Limb (tissue), 2 donors: ENCODE measurements around the gene GRIK4.

ENCODE experiments used
- DNase-seq, 2 donors: peaks; one replicate each; pipeline ENCODE4 v3.0.0-alpha.2; 2016; ENCODE audit errors: extremely low spot score in 2 of 2

GRIK4 gene

GRCh38 chr11:120703358-120704152 lies 192.0 kb downstream of the GRIK4 start:
- DNase-seq, result no peak

- no peak for DNase-seq
These were observed 192.8 kb downstream of the GRIK4 start for GRCh38 chr11:120704256-120704750.

GRCh38 chr11:120706257-120706656 lies 194.7 kb downstream of the GRIK4 start:
- DNase-seq, result no peak

- DNase-seq, result no peak
These were observed 195.6 kb downstream of the GRIK4 start for GRCh38 chr11:120707098-120707497.

GRCh38 chr11:120707663-120708062 lies 196.1 kb downstream of the GRIK4 start:
- no peak for DNase-seq

DNA sequence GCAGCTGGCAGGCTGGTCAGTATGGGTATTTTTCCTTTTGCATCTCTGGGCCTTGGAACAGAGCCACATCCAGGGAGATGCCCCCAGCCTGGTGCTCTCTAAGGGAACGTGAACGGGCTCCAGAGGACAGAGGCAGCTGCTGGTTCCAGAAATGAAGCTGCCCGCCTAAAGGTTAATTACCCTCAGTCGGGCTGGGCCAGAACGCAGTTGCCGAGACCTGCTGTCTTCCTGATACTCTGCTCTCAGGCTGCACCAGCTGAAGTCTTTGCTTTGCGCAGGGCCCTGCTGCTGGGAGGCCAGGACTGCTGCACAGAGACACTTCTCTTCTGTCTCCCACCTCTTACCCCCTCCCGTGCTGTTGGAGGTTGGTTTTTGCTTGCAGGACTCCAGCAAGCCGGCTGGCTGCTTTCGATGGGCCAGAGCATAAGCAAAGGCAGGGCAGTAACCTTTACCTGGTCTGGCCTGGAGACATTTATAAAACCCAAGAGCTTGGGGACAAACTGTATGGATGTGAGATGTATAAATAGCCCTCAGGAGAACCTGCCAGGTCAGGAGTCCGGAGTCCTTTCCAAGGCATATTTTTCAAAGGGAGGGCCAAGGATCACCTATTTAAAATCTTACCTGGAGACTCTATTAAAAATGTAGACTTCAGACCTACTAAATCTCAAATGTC lies 197.1 kb downstream of the GRIK4 start:
- no peak for DNase-seq

- no peak for DNase-seq
These were observed 198.3 kb downstream of the GRIK4 start for GRCh38 chr11:120709808-120710207.

GRCh38 chr11:120710354-120711131 lies 199.0 kb downstream of the GRIK4 start:
- peak; percentile 27 to 54 for DNase-seq

- no peak for DNase-seq
These were observed 200.5 kb downstream of the GRIK4 start for GRCh38 chr11:120712014-120712413.

- DNase-seq, result no peak
These were observed 201.3 kb downstream of the GRIK4 start for GRCh38 chr11:120712881-120713280.

DNA sequence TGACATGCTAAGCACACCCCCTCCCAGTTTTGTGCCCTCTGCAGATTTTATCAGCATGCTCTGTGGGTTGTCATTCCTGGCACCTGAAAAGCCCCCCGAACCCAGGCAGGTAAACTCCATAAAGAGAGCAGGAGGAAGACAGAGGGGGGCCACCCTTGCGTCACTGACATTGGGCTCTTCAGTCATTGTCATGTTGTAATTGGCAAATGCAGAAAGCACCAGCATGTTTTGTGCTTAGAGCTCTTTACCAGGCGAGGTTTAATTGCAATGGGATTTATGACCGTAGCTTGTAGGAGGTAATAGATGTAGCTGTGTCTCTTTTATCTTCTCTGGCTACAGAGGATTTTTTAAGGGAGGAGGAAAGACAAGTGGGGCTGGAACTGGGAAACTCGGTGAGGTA lies 201.7 kb downstream of the GRIK4 start:
- DNase-seq, result no peak

- DNase-seq, result no peak
These were observed 202.9 kb downstream of the GRIK4 start for GRCh38 chr11:120714438-120714837.

GRCh38 chr11:120715239-120715638 lies 203.7 kb downstream of the GRIK4 start:
- DNase-seq, result peak in 1 of 2 donors; percentile 2

DNA sequence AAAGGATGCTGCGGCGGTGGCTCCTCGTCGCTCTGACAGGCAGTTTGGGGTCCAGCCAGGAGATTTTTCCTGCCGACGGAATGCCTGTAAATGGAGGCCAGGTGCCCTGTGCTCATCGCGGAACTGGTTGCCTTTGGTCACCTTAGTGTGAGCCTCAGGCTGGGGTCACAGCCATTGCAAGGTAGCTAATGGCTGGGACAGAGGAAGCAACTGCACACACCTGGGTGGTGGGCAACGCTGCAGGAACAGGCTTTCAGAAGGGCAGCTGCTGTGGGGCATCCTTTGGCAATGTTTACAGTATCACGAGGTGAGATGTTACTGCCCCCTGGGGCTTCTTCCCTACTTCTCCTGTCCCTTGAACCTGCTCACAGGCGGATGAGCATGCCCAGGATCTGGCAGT lies 205.5 kb downstream of the GRIK4 start:
- DNase-seq, result no peak

- no peak for DNase-seq
These were observed 206.1 kb downstream of the GRIK4 start for GRCh38 chr11:120717623-120718022.

GRCh38 chr11:120718171-120718570 lies 206.6 kb downstream of the GRIK4 start:
- no peak for DNase-seq

- no peak for DNase-seq
These were observed 207.8 kb downstream of the GRIK4 start for GRCh38 chr11:120719348-120719747.

- no peak for DNase-seq
These were observed 209.2 kb downstream of the GRIK4 start for GRCh38 chr11:120720760-120721159.

DNA sequence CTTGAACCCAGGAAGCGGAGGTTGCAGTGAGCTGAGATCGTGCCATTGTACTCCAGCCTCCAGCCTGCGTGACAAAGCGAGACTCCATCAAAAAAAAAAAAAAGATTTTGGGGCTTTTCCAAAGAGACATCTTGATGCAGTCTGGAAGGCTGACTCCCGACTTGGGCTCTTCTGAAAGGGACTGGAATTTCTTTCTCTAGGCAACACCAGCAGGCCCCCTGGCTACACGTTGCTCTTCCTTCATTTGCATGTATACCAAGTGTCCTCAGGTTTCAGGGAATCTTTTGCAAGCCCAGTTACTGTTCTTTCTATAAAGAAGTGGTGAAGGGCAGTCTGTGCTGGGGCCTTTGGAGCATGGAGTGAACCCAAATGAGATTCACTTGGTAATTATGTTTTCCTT lies 211.0 kb downstream of the GRIK4 start:
- DNase-seq, result no peak

- DNase-seq, result no peak
These were observed 212.2 kb downstream of the GRIK4 start for GRCh38 chr11:120723751-120724150.

GRCh38 chr11:120727752-120728151 lies 216.2 kb downstream of the GRIK4 start:
- DNase-seq, result no peak

GRCh38 chr11:120735035-120735434 lies 223.5 kb downstream of the GRIK4 start:
- DNase-seq, result no peak
